Cardiac septum (tissue), 1 donor: ENCODE results near the gene LIN7A. TPM values are rescaled to one million over a fixed set of nuclear protein-coding genes. Genes with fewer than 3 reads are reported as not detected.

Source experiments
- DNase-seq: peaks from one replicate; pipeline ENCODE4 v3.0.0-alpha.2; 2020; ENCODE audit warnings: low spot score
- intact Hi-C: fragments of 100-400 bp; cut with DNase I; formaldehyde crosslinking; loops from one replicate; pipeline ENCODE4 v1.14.0; 2022
- total RNA-seq: library from RNA; stranded (reverse); fragmentation: NEBNext Ultra II Directional; extraction: Animal tissue kit (Norgen Biotek cat#: 25700); gene quantifications from one replicate; pipeline ENCODE4 v1.2.1, GENCODE V29; 2021
- donor health status: DM: no; HTN: no; CAD: no.

Gene LIN7A
- total RNA-seq, 1 donor from 2014 or later: 17.3 TPM

DNA sequence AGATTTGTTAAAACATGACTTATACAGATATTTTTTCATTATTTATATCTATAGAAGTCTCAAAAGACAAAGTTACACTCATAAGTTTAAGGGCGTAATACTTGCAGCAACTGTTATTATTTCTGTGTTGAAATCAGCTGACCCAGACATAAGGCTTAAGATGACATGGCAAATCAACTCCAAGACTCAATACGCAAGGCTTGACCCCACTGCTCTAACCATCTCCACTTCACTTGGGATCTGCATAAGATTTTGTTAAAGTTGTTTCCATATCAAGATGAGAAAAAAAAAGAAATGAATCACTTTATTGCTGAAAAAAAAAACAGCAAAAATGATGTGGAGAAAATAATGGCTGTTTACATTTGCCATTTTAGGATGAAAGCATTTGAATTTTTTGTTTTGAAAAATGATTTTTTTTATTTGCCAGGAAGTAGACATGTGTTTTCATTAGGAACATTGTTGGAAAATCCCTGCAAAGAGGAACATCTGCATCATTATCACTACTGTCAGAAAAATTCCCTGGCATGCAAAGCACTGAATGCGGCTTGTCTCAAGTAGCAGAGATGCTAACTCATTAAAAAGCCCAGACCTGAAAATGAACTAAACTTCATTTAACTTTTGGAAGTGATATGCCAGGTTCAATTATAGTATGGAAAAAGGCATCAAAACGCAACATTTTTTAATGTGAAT is 73.5 kb downstream of the LIN7A start:
- no peak for DNase-seq
- intact Hi-C loops: no loop called here

DNA sequence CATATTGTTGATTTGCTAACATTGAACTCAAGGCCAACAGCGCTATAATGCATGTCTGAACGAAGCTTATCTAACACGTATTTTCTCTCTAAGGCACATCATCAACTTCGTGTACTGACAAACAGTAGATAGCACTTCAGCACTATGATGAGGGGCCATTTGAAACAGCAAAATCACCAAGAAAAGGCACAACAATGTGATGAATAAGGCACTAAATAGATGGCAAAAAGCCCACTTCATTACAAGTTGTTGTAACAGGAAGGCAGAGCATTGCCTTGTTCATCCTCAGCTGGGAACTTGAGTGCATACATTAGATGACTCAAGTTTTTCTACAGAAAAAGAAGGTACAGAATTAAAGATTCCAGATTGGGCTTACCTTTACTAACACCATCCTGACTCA is 75.2 kb downstream of the LIN7A start:
- DNase-seq: no peak
- intact Hi-C loops: no loop called here

DNA sequence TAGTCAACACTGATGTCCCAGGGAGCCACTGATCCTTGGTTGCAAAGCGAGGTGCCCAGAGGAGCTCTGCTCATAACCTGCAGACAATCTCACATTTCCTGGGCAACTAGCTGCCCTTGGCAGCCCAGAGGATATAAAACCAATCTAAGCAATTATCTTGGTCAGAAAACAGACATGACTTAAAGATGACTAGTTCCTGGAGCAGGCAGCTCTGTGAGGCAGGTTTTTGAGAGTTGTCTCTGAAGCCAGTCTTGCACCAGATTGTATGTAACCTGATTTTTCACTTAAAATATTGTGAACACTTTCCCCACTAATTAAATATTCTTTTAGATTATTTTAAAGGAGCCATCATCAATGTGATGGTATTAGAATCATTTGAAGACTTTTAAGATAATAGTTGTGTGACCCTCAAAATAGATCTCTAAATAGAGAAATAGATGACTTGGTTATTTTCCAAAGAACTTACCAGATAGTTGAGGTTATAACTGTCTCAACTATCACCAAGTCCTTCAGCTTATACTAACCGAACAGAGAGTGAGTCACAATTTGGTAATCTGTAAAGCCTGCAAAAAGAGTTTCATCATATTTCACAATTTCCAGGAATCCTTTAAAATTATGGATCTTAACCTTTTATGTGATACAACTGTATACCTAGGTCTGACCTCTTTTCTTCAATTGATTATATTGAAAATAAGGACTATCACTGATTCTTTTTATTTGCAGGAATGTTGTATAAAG is 75.9 kb downstream of the LIN7A start:
- no peak for DNase-seq
- intact Hi-C loops: no loop called here

DNA sequence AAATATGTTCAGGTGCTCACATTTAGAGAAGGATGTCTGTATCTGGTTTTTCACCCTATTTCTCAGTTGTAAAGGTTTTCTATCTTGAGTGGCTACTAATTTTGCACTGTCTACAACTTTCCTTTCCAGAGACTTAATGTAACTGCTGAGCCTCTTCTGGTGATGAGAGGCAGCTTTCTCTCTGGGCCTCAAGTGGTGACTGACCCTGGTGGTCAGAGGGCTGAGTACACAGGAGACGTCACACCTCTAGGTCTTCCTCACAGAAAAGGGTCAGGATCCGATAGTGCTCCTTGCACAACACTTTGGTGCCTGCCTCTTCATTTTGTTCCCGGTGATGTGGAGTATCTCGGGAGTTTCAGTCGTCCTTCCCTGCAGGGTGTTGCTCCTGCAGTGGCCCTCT is 76.8 kb downstream of the LIN7A start:
- intact Hi-C loops: no loop called here
- no peak for DNase-seq

DNA sequence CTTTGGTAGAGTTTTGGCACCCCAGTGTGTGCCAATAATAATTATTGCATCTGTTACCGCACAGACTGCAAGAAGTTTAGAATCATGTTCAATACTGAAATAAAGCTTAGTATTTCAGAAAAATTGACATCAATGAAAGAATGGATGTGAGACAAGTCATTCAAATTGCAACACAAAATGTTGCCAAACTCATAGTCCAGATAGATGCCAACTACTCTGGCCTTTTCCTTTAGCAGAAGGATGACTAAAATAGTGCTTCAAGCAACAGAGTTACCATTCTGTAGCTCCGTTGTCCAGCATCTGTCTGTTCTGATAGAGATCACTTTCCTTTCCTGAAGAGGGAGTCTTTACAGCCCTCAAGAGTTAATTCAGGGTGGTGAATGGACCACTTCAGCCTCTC is 77.5 kb downstream of the LIN7A start:
- intact Hi-C loops: no loop called here

DNA sequence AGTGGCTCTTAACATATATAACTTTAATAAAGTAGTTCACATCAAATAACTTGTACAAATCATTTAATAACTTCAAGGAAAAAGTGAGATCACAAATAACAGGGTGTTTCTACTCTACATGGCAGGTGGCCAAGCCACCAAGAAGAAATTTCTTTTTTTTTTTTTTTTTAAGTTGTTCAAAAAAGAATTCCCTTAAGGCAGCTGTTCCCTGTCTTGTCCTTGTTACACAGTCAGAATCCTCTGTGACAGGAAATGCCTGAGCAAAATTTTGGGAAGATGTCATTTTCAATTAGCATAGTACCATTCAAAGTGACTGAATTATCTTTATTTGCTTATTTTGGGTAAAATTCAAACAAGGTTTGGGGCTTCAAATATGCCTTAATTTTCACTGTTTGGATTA is 79.4 kb downstream of the LIN7A start:
- intact Hi-C loops: no loop called here

More for the DNA sequence above, 77.5 kb downstream of the LIN7A start:
- no peak for DNase-seq

DNA sequence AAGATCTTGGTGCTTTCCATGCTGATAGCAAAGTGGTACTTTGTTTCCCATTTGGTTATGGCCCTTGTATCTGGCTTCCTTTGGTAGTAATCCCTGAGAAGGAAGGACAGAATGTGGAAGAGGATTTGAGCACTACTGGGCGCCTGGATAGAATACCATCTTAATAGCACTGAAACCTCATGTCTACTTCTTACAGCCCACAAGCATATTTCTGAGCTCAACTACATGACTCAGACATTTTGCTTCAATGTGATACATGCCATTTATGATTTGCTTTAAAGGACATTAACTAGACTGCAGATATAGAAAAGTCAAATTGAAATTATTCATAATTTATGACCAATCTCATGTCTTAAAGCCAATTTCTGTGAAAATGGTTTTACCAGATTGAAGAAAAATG is 80.4 kb downstream of the LIN7A start:
- intact Hi-C loops: no loop called here

More for the DNA sequence above, 79.4 kb downstream of the LIN7A start:
- DNase-seq: no peak

DNA sequence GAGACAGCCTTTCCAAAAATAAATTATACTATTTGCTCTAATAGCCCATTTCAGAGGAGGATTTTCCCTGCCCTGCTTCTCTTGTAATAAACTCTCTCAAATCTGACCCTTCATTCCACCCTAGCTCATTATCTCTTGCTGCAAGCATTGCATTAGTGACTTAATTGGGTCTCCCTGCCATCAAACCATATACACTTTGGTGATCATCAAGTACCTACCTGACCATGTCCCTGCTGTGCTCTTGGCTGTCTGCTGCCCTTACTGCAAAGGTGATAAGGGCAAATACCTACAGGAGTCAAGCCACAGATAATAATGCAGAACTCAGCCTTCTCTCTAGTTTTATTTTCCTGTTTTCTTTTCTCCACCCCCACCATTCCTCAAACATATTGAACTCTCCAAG is 88.4 kb downstream of the LIN7A start:
- intact Hi-C loops: no loop called here
- DNase-seq: no peak

More for the DNA sequence above, 80.4 kb downstream of the LIN7A start:
- DNase-seq: no peak

DNA sequence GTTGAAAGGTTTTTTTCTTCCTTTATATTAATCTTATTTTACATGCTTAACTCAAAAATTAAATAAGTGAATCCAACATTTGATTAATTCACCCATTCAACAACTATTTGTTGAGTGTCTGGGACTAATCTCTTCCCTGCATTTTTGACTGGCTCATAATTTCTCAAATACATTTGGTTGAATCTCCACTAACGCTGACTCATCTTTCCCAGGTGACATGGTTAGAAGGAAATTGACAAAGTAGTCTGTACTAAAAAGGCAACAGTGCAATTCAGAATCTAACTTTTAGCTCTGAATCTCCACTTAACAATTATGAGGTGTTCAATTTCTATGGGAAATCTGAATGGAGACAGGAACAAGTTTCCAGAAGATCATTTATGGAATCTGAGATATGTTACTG is 88.9 kb downstream of the LIN7A start:
- intact Hi-C loops: no loop called here
- DNase-seq: no peak

DNA sequence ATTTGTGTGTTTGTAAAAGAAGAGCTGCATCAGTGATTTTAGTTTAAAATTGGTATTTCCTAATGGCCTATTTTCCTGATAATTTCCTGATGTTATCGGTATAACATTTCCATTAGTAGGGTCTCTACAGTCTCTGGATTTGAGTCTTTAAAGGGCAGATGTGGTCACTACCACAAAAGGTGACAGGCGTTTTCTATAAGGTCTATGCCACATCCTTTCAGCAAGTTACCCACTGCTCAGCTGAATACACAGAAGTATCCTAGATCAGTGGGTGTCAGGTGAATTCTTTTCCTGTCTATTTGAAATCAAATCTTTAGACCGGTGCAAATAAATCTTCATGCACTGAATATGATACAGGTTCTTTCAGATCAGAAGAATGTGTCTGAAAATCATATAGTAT is 90.2 kb downstream of the LIN7A start:
- intact Hi-C loops: no loop called here
- DNase-seq: no peak

DNA sequence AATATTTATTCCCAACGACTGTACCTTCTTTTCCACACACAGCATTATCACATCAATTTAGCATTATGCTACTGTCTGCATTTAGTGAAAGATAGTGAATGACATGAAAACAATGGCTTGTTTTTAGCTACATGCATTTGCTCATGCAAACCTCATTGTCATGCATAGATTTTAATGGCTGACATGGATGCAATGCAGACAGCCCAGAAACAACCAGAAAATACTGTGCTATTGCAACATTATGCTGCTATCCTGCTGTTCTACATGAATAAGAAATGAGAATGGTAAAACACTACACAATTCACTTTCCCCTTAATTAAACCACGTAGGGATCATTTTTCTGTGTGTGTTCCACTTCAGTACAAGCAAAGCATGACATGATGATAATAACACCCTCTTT is 90.8 kb downstream of the LIN7A start:
- DNase-seq: no peak
- intact Hi-C loops: no loop called here

DNA sequence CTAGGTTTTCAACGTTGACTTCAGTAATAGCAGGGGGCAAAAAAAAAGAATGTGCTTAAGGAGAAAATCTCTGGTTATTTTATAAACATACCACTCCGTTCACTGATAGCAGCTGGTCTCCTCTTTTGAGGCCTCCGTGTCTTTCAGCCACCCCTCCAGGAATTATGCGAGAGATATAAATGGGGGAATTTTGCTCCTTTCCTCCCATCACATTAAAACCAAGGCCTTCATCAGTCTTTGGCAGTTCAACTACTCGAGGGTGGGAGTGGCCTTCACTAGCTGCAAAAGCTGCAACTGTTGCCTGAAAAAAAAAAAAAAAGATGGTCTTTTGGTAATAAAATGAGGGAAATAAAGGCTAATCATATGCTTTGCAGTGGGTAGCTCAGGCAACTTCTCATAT is 92.1 kb downstream of the LIN7A start:
- no peak for DNase-seq
- intact Hi-C loops: no loop called here

DNA sequence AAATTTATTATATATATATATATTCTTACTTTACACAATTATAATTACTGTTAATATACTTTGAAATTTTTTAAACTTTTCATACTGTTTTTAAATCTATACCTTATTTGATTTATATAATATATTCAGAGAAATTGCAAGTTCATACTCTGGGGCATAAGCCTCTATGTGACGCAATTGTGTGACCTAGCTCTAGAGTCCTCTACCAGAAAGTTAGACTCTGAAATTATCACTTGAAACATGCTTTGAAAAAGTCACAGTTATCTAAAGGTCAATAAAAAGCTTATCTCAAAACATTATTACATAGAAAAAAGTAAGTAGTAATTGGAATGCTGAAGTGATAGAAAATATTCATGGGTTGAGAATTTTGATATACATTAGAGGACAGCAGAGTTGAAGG is 93.8 kb downstream of the LIN7A start:
- no peak for DNase-seq
- intact Hi-C loops: no loop called here

DNA sequence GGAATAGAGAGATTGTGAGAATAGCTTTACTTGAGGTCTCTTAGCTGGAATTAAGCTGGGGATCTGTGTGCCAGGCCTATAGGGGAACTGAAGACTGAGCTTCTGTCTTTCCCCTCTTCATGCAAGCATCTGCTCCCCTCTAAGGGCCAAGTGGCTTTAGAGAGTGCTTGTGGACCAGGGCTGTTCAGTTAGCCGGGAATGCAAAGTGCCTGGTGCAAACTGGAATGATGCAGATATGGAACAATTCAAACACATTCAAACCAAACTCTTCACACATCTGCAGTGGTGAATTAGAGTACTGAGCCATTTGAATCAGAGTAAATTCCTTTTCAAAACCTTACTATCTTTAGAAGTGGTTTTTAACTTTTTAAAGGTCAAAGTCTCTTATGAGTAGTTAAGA is 99.0 kb downstream of the LIN7A start:
- intact Hi-C loops: loop anchor here (5.0 kb wide), 1 partner anchor 99 kb away; the partner anchor contains the start of gene LIN7A
- no peak for DNase-seq

DNA sequence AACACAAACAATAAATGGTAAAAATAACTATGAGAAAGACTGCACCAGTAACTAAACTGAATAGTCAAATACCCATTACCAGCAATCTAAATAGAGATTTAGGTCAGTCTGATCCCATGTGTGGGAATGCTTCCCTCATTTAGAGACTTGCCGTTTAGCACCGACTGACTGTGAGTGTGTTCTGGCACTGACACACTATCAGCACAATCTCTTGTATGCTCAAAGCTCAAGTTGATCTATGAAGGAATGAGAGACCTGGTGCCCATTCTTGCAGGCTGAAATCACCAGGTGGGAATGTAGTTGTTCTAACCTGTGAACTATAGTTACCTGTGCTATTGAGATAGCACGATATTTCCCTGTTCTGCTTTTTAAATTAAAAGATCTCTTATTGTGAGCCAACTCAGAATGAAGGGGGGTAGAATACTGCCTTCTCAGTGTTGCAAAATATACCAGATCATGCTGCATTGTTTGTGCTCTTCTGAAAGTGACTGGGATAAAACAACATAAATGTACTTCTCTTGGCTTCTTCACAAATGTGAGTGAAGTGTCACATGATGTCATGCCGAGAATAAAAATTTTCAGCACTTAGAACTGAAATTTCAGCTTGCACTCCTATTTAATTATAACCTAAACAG is 99.6 kb downstream of the LIN7A start:
- intact Hi-C loops: loop anchor here (5.0 kb wide), 1 partner anchor 99 kb away; the partner anchor contains the start of gene LIN7A
- DNase-seq: no peak

DNA sequence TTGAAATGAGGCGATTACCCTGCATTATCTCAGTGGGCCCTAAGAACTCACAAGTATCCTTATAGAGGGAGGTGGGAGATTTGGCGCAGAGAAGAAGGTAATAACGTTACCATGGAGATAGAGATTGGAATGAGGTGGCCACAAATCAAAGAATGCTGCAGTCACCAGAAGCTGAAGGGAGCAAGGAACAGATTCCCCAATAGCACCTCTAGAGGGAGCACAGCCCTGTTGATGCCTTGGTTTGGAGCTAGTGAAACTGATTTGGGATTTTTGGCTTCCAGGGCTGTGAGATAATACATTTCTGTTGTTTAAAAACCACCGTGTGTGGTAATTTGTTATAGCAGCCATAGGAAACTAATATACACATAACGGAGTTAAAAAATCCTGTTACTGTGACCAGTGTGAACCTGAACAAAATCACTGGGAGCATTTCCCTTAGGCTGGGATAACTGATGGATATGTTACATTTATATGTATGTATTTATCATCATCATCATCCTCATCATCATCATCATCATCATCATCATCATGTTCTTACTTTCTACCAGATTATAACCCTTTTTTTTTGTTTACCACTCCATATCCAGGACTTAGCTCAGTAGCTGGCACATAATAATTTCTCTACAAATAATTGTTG is 100.3 kb downstream of the LIN7A start:
- no peak for DNase-seq
- intact Hi-C loops: loop anchor here (5.0 kb wide), 1 partner anchor 100 kb away; the partner anchor contains the start of gene LIN7A

DNA sequence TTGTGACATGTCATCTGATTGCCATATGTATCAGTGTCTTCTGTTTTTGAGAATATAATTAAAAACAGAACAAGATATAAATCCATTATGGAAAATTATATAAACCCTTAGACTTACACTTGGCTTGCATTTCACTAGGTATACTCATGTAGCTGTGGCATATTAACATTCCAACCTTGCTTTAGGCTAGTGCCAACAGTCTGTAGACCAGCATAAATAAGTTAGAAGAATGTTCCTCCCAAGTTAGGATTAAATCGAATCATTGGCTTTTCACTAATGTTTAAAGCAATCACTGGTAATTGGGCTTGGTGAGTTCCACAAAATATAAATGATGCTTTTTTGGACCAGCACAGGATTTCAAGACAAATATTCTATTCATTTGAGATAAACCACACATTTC is 103.0 kb downstream of the LIN7A start:
- intact Hi-C loops: loop anchor here (5.0 kb wide), 1 partner anchor 103 kb away; the partner anchor contains the start of gene LIN7A

DNA sequence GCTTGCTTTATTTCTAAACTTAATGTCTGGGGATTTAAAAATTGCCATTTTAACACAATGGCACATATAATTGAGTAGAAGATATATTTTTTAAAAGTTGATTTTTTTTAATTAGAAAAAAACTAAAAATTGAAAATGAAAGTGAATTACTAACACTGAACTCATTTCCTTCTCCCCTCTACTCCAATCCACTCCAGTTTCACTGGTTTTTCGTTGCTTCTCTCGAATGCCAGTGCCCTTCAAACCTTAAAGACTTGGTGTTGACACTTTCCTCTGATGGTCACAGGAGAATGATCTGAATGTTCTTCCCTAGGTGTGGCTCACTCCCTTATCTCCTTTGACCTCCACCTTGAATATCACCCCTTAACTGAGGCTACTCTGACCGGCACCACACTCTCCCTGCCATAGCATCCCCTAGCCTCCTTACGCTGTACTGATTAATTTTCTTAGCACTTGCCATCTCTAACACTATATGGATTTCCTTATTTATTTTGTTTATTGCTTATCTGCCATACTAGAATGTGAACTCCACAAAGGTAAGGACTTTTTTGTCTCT is 107.1 kb downstream of the LIN7A start:
- no peak for DNase-seq
- intact Hi-C loops: no loop called here

More for the DNA sequence above, 103.0 kb downstream of the LIN7A start:
- no peak for DNase-seq

DNA sequence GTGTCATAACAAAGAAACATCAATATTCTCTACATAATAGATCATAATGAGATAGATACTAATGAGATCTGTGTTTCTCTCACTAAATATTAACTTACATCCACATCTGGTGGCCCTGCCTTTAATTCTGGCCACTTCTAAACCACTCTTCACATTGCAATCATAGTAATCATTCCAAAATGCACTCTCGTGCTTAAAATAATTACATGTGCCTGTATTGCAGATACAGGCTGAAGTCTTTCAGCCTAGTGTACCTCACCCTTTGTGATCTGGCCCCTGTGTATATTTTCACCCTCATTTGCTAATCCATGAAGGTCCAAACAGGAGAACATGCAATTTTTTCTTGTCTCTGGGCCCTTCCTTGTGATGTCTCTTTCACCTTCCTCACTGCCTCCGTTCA is 108.0 kb downstream of the LIN7A start:
- no peak for DNase-seq
- intact Hi-C loops: no loop called here

DNA sequence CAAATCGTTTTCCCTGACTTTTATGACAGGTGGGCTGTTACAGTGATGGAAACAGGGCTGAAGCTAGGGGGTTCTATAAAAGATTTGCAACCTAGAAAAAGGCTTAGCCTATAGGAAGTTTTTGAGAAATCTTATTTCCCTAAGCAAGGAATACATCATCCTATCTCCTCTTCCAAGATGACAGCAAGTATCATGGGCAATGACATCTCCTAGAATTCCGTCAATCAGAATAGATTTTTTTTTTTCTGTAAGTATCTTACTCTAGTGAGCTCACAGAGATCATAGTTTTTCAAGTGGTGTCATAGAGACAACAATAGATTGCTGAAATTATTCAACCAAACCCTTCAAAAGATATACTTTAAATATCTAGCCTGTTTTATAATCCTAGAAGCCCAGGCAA is 112.2 kb downstream of the LIN7A start:
- intact Hi-C loops: no loop called here
- no peak for DNase-seq
